GM23338 (cell line): ENCODE results near the gene IRAK1BP1. TPM values are rescaled to one million over a fixed set of nuclear protein-coding genes. Genes with fewer than 3 reads are reported as not detected.
A peak's percentile ranks its signal among the peaks of the same experiment; 100 is the strongest.

Experiments
- ATAC-seq: fragments of 200-7000 bp; cut with Tn5 transposase; 3 replicates; pipeline ENCODE4 v1.9.1; 2020
- DNase-seq: peaks from one replicate; pipeline ENCODE4 v3.0.0-alpha.2; 2015; ENCODE audit warnings: low spot score
- H2AFZ ChIP-seq: fragments of 200-600 bp; sonication (generic); 2 replicates; pipeline ENCODE4 v1.8.0; 2016; ENCODE audit warnings: antibody characterized with exemption, mild to moderate bottlenecking, moderate library complexity
- H3F3A ChIP-seq: fragments of 200-600 bp; sonication (generic); replicated peaks from 2 replicates; pipeline ENCODE4 v1.8.0; 2017; ENCODE audit warnings: antibody characterized with exemption, mixed run types, low read depth
- H3K27ac ChIP-seq: fragments of 200-600 bp; sonication (generic); 2 replicates; pipeline ENCODE4 v1.6.1; 2016; ENCODE audit warnings: low read depth
- H3K27me3 ChIP-seq: fragments of 200-600 bp; sonication (generic); 2 replicates; pipeline ENCODE4 v1.8.0; 2016; ENCODE audit warnings: mild to moderate bottlenecking, mixed run types, moderate library complexity; ENCODE audit not compliant: insufficient read depth
- H3K36me3 ChIP-seq: fragments of 200-600 bp; sonication (generic); 2 replicates; pipeline ENCODE4 v1.8.0; 2016; ENCODE audit warnings: mild to moderate bottlenecking; ENCODE audit not compliant: insufficient read depth
- H3K4me1 ChIP-seq: fragments of 200-600 bp; sonication (generic); 2 replicates; pipeline ENCODE4 v1.8.0; 2016; ENCODE audit warnings: mild to moderate bottlenecking, moderate library complexity; ENCODE audit not compliant: insufficient read depth
- H3K4me2 ChIP-seq: fragments of 200-600 bp; sonication (generic); 2 replicates; pipeline ENCODE4 v1.7.1; 2017; ENCODE audit warnings: mixed run types
- H3K4me3 ChIP-seq: fragments of 200-600 bp; sonication (generic); 2 replicates; pipeline ENCODE4 v1.6.1; 2016; ENCODE audit warnings: mixed run types
- H3K79me2 ChIP-seq: fragments of 200-600 bp; sonication (generic); replicated peaks from 2 replicates; pipeline ENCODE4 v1.8.0; 2017; ENCODE audit warnings: mild to moderate bottlenecking; ENCODE audit not compliant: insufficient read depth
- H3K9me2 ChIP-seq: fragments of 200-600 bp; sonication (generic); 2 replicates; pipeline ENCODE4 v1.8.0; 2017; ENCODE audit not compliant: insufficient read depth
- H4K20me1 ChIP-seq: fragments of 200-600 bp; sonication (generic); replicated peaks from 2 replicates; pipeline ENCODE4 v1.8.0; 2017; ENCODE audit warnings: mild to moderate bottlenecking; ENCODE audit not compliant: insufficient read depth
- H3K27ac Mint-ChIP-seq: 2 replicates; pipeline ENCODE4 v1.8.0; 2020; ENCODE audit warnings: inconsistent platforms, mild to moderate bottlenecking, moderate library complexity, mixed read lengths
- H3K27me3 Mint-ChIP-seq: 3 replicates; pipeline ENCODE4 v1.8.0; 2022; ENCODE audit warnings: low read depth, mild to moderate bottlenecking, moderate library complexity, mixed read lengths, inconsistent platforms; ENCODE audit not compliant: insufficient read depth, poor library complexity
- H3K36me3 Mint-ChIP-seq: 3 replicates; pipeline ENCODE4 v1.8.0; 2021; ENCODE audit warnings: low read depth, mild to moderate bottlenecking, inconsistent platforms, moderate library complexity, mixed read lengths
- H3K4me1 Mint-ChIP-seq: 3 replicates; pipeline ENCODE4 v1.8.0; 2020; ENCODE audit warnings: mild to moderate bottlenecking, inconsistent platforms, mixed read lengths
- H3K4me3 Mint-ChIP-seq: 3 replicates; pipeline ENCODE4 v1.8.0; 2021; ENCODE audit warnings: moderate library complexity, mild to moderate bottlenecking, inconsistent platforms, mixed read lengths
- H3K9me3 Mint-ChIP-seq: 3 replicates; pipeline ENCODE4 v1.8.0; 2020; ENCODE audit warnings: moderate library complexity, mild to moderate bottlenecking, inconsistent platforms, mixed read lengths
- CREB1 ChIP-seq: fragments of 250-450 bp; sonication (Bioruptor Pico); IDR thresholded peaks from 2 replicates; pipeline ENCODE4 v1.5.0; 2020; ENCODE audit warnings: low read depth, mild to moderate bottlenecking, moderate library complexity
- CTCF ChIP-seq, 2 experiments: fragments of 200-600 bp in 1 of 2; sonication (generic) in 1 of 2; conservative IDR thresholded peaks; 2 replicates each; pipeline versions ENCODE4 v1.5.1 to v1.6.1; 2016 to 2017; ENCODE audit warnings: antibody characterized with exemption in 2 of 2, low read depth in 2 of 2, mild to moderate bottlenecking in 2 of 2, moderate library complexity in 1 of 2
- ETS1 ChIP-seq: IDR thresholded peaks from 2 replicates; pipeline ENCODE4 v1.6.1; 2016; ENCODE audit warnings: antibody characterized with exemption
- EZH2phosphoT487 ChIP-seq: fragments of 200-600 bp; sonication (generic); IDR thresholded peaks from one replicate; pipeline ENCODE4 v1.8.1; 2018; ENCODE audit warnings: antibody characterized with exemption; ENCODE audit not compliant: unreplicated experiment
- JUNB ChIP-seq: IDR thresholded peaks from one replicate; pipeline ENCODE4 v1.6.1; 2016; ENCODE audit warnings: antibody characterized with exemption; ENCODE audit not compliant: unreplicated experiment
- POLR2AphosphoS5 ChIP-seq: IDR thresholded peaks from 2 replicates; pipeline ENCODE4 v1.6.1; 2016; ENCODE audit warnings: antibody characterized with exemption, low read depth
- STAT1 ChIP-seq: IDR thresholded peaks from one replicate; pipeline ENCODE4 v1.6.1; 2016; ENCODE audit warnings: antibody characterized with exemption; ENCODE audit not compliant: unreplicated experiment
- ZNF114 ChIP-seq: fragments of 250-450 bp; sonication (Bioruptor Pico); IDR thresholded peaks from 2 replicates; pipeline ENCODE4 v1.5.0; 2020; ENCODE audit warnings: mild to moderate bottlenecking, moderate library complexity
- ZNF331 ChIP-seq: fragments of 250-450 bp; sonication (Bioruptor Pico); IDR thresholded peaks from 2 replicates; pipeline ENCODE4 v1.5.0; 2020; ENCODE audit warnings: low read depth, mild to moderate bottlenecking, moderate library complexity
- ZNF462 ChIP-seq: fragments of 250-450 bp; sonication (Bioruptor Pico); IDR thresholded peaks from 2 replicates; pipeline ENCODE4 v1.5.0; 2020; ENCODE audit warnings: mild to moderate bottlenecking, moderate library complexity
- long read RNA-seq: library from polyadenylated mRNA; unstranded; transcript quantifications from one replicate; pipeline ENCODE4 v2.0.0, GENCODE V29; 2020; ENCODE audit not compliant: unreplicated experiment
- polyA plus RNA-seq: library from polyadenylated mRNA; unstranded; fragments of >200 nt; fragmentation: Nextera tagmentation; extraction: Ambion mirVana; gene quantifications from 2 replicates; pipeline ENCODE4 v1.2.1, GENCODE V29; 2016
- total RNA-seq: library from RNA; depleted of rRNA; stranded (reverse); fragments of >200 nt; shearing (Covaris generic); gene quantifications from 2 replicates; pipeline ENCODE4 v1.2.3, GENCODE V29; 2014; rRNA removed

IRAK1BP1 gene
- total RNA-seq: 9.2 and 12.8 TPM in 2 replicates
- 11.7 and 13.5 TPM in 2 replicates for polyA plus RNA-seq
- long read RNA-seq, full-length matches to known transcripts: 2 of 2 reads
- long read RNA-seq, partial matches to known transcripts: 0 of 2 reads
- long read RNA-seq, other reads (novel, unspliced or antisense): 0 of 2 reads

- Mint-ChIP-seq H3K27me3 (peaks cover 5% of the 10 kb centered on the region), H3K36me3 (peaks cover 4% of the 10 kb centered on the region), H3K4me3 (peak within 1 kb of the TSS; percentile 91), H3K27ac (peak within 1 kb of the TSS; percentile 97), H3K9me3 (no peaks in the 10 kb centered on the region), H3K4me1 (peaks cover 6% of the 10 kb centered on the region; the same call in 2 of the 3 replicates)
- TF ChIP-seq CREB1 (CRISPR knock-in tag): peak; percentile 87
- TF ChIP-seq POLR2AphosphoS5: peak; percentile 70
- TF ChIP-seq EZH2phosphoT487: no peak
- peak in 1 of 2 experiments; percentile 17; a peak in 2 of 4 replicates for TF ChIP-seq CTCF (conservative IDR thresholded peaks at IDR 0.05; ENCODE audit: low read depth in 2 of 2)
- Histone ChIP-seq H3K27ac (peak within 1 kb of the TSS; percentile 87), H3K4me1 (peaks cover 5% of the 10 kb centered on the region; the same call in 1 of the 2 replicates), H3F3A (no peaks in the 10 kb centered on the region), H3K27me3 (no peaks in the 10 kb centered on the region), H3K79me2 (0 out of 2 replicates have a peak, but pooled peaks cover 3% of the 10 kb centered on the region), H3K36me3 (no peaks in the 10 kb centered on the region), H3K9me2 (no peaks in the 10 kb centered on the region), H2AFZ (peak within 1 kb of the TSS; percentile 98), H4K20me1 (no peaks in the 10 kb centered on the region), H3K4me3 (peak within 1 kb of the TSS; percentile 63), H3K4me2 (peak within 1 kb of the TSS; percentile 75)
- DNase-seq (peak; percentile 94), ATAC-seq (peak; percentile 94)
Measured at GRCh38 chr6:78867370-78868040, at the start of gene IRAK1BP1. Gene IRAK1BP1 (plus strand): TSS chr6:78867551. CDS start chr6:78867577, 26 bp downstream.

GRCh38 chr6:78824045-78824444, 43.3 kb upstream of the IRAK1BP1 start:
- H3K4me2 ChIP-seq: no peak overlapping the region
- Mint-ChIP-seq H3K27ac (no peak overlapping the region), H3K36me3 (no peaks in the 10 kb centered on the region), H3K4me3 (no peak overlapping the region), H3K27me3 (no peaks in the 10 kb centered on the region), H3K4me1 (no peaks in the 10 kb centered on the region), H3K9me3 (peaks cover 9% of the 10 kb centered on the region; the same call in 2 of the 3 replicates)
- DNase-seq (no peak), ATAC-seq (no peak)
- H3K27ac ChIP-seq: no peak overlapping the region
- no peaks in the 10 kb centered on the region for H3K79me2 ChIP-seq
- H2AFZ ChIP-seq: no peak overlapping the region
- TF ChIP-seq ZNF462 (CRISPR knock-in tag): no peak
- no peak for TF ChIP-seq STAT1
- no peak for TF ChIP-seq ZNF114 (CRISPR knock-in tag)
- no peak for TF ChIP-seq ZNF331 (CRISPR knock-in tag)
- TF ChIP-seq ETS1: no peak
- no peak for TF ChIP-seq CREB1 (CRISPR knock-in tag)
- TF ChIP-seq JUNB: no peak
- TF ChIP-seq EZH2phosphoT487: no peak
- H3F3A ChIP-seq: no peaks in the 10 kb centered on the region
- H3K36me3 ChIP-seq: no peaks in the 10 kb centered on the region
- peaks cover 11% of the 10 kb centered on the region; the same call in 1 of the 2 replicates for H3K27me3 ChIP-seq
- no peaks in the 10 kb centered on the region for H3K4me1 ChIP-seq
- no peaks in the 10 kb centered on the region for H3K9me2 ChIP-seq
- H4K20me1 ChIP-seq: no peaks in the 10 kb centered on the region
- H3K4me3 ChIP-seq: no peak overlapping the region
